SH-SY5Y (cell line): ENCODE measurements around the gene PRRC2B.

Experiments
- GATA2 ChIP-seq: IDR thresholded peaks from 2 replicates; pipeline ENCODE4 v1.6.1; 2011; ENCODE audit warnings: mild to moderate bottlenecking, low read depth, low read length
- GATA3 ChIP-seq: IDR thresholded peaks from 2 replicates; pipeline ENCODE4 v1.6.1; 2011; ENCODE audit warnings: low read depth, mild to moderate bottlenecking, low read length, moderate library complexity

The PRRC2B gene

DNA sequence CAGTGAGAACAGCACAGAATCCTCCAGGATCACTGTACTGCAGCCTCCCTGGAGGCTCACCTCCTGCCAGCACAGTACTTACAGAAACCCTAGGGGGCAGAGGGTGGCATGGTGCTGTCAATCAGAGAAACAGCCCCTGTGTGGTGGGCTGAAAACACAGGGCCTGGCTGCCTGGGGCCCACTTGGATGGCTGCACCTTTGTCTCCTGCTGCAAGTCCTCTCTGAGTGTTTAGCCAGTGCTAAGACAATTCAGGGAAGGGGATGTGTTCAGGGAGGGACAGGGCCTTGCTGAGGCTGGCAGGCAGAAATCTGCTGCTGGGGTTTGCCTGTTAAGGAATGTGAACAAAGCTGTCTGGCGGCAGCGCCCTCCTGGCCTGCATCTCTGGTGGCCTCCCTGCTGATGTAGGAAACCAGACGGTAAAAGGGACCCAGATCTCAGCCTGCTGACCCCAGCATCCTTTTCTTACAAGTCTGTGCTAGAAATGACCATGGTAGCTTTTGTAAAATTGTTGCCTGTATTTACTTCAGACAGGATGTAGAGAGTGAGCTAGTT lies 39.5 kb downstream of the PRRC2B start:
- no peak for TF ChIP-seq GATA3
- no peak for TF ChIP-seq GATA2

DNA sequence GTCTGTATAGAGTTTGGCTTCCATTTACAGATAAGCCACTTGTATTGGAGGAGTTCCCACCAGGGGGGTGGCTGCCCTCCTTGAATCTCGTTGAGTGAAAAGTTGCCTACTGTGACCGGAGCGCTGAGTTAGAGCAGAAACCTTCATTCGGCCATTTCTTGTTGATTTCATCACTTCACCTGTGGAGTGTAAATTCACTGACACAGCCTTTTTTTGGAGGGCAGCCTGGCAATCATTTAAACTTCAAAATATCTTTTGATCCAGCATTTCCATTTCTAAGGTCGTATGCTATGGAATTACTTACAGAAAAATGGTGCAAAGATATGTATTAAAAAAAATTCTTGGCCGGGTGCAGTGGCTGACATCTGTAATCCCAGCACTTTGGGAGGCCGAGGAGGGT lies 40.8 kb downstream of the PRRC2B start:
- no peak for TF ChIP-seq GATA2
- TF ChIP-seq GATA3: no peak

DNA sequence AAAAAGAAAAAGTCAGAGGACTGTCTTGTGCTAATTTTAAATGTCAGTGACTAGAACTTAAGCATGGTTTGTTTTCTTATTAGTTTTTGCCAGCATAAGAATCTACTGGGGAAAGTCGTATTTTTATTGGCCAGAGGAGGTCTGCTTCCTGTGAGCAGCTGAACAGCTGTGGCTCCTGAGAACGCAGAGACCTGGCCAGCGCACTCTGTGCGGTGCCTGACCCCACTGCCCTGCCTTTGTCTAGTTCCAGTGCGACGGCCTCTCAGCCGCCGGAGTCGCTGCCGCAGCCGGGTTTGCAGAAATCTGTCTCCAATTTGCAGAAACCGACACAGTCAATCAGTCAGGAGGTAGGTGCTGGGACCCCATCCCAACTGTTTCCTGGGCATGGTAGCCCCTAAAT lies 42.5 kb downstream of the PRRC2B start:
- no peak for TF ChIP-seq GATA3
- TF ChIP-seq GATA2: no peak

DNA sequence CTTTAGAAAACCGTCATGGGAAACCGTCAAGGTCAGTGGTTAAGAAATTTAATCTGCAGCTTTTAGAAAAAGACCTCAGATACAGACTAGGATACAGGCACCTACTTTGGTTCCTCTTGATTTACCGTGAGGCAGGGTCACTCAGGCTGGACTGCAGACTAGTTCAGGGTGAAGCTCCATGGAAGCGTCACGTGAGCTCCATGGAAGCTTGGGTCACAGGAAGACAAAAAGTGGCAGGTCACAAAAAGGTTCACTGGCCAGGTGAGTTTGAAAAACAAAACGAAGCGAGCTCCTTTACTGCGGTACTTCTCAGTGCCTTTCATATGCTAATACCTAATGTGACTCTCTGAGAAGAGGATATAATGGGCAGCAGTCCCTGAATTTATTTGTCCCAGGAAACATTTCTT lies 43.0 kb downstream of the PRRC2B start:
- no peak for TF ChIP-seq GATA2
- no peak for TF ChIP-seq GATA3

DNA sequence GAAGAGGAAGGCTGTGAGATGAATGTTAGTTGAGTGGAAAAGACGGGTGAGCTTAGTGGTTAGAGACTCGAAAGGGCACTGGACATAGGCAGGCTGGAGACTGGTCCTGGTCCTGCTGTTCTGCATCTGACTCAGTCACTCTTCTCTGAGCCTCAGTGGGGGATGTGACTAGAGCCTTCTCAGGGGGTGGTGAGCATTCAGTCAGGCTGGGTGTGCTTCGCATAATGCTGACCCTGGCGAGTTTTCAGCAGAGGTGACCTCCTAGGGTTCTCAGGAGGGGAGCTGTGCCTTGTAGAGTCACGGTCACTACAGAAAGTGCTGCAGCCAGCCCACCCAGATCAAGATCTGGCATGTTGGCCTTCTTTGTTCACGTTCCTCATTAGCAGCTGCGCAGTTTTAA lies 44.3 kb downstream of the PRRC2B start:
- TF ChIP-seq GATA3 (no peak), GATA2 (no peak)

DNA sequence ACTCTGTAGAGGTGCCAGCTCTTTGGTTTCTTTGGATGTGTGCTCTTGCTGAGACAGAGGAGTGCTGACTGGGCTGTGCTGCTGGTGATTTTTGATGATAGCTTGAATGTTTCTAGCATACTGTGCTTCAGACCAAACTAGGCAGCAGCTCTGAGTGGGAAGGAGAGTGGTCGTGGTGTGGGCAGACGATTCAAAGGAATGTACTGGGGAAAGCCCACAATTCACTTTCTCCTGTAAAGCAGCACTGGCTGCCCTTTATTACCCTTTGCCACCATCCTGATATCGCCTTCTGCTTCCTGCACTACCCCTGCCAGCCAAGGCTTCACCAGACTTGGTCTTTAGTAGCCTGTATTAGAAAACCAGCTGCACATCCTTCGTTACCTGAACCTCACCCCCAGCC lies 45.3 kb downstream of the PRRC2B start:
- TF ChIP-seq GATA2: no peak
- TF ChIP-seq GATA3: no peak

DNA sequence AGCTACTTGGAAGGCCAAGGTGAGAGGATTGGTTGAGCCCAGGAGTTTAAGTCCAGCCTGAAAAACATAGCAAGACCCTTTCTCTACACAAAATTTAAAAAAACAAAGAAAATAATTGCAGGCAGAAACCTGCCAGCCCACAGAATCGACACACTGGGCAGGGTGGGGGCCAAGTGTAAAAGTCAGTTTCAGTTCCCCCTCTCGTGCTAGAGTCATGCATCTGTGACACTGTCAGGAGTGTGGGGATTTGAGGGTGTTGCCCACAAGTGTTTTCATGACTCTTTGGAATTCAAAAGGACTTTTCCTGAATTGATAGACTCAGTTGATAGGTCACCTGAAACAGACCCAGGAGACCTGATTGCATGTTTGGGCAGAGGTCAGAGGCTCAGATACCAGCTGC lies 47.6 kb downstream of the PRRC2B start:
- TF ChIP-seq GATA2 (no peak), GATA3 (no peak)

DNA sequence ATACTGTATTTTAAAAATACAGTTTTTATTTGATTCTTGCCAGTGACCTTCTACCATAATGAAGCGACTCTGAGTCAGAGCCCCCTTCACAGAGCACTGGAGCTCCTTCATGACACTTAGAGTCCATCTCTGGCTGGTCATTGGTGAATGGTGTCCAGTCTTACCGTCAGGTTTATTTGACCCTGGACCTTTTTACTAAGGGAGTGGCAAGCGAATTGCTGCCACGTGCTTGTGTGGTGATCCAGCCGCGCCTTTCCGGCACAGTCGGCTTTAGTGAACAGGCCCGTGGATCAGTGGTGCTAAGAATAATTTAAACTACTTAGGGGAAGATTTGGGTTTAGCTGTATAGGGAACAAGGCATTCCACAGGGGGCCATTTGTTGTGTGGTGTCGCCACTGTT lies 48.5 kb downstream of the PRRC2B start:
- TF ChIP-seq GATA2: no peak
- TF ChIP-seq GATA3: no peak

DNA sequence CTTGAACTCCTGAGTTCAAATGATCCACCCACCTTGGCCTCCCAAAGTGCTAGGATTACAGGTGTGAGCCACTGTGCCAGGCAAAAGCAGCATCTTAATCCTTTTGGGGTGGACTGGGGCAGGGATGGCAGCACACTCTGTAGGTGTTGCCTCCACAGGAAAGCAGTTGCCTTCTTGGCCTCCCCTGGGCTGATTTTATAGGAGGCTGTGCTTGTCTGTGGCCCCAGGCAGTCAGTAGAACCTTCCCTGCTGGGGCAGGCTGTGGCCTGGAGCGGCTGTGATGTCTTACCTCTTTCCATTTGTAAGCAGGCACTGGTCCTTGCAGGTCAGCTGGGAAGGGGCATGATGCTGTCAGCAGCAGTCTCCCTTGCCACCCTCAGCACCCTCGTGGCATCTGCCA lies 49.8 kb downstream of the PRRC2B start:
- TF ChIP-seq GATA3 (no peak), GATA2 (no peak)

DNA sequence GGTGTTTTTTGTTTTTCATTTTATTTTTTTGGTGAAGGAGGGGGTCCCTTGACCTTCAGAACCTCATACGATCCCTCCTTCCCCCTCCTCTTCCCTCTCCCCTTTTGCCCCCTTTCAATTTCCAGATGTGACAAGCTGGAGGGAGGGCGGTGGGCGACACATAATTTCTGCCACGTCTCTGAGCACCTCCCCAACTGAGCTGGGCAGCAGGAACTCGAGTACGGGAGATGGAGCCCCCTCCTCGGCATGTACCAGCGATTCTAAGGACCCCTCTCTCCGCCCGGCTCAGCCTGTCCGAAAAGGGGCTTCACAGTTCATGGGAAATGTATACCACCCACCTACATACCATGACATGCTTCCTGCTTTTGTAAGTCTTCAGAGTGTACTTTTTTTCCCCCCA lies 52.4 kb downstream of the PRRC2B start:
- no peak for TF ChIP-seq GATA2
- no peak for TF ChIP-seq GATA3

DNA sequence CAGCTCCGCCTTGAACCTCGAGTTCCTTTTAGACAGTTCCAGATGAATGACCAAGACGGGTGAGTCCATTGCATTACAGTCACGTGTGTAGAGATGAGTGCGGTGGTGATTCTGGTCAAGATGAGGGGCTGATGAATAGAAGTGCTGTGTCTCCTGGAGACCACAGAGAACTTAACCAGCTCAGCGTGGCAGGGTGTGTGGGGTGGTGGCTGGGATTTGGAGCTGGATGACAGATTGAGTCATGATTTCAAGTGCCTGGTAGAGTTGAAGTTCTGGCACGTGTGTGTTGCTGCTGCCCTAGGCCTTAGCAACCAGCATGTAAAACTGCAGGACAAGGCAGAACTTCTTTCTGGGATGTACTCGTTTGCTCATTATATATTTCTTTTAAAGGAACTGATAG lies 53.3 kb downstream of the PRRC2B start:
- TF ChIP-seq GATA3: no peak
- TF ChIP-seq GATA2: no peak

DNA sequence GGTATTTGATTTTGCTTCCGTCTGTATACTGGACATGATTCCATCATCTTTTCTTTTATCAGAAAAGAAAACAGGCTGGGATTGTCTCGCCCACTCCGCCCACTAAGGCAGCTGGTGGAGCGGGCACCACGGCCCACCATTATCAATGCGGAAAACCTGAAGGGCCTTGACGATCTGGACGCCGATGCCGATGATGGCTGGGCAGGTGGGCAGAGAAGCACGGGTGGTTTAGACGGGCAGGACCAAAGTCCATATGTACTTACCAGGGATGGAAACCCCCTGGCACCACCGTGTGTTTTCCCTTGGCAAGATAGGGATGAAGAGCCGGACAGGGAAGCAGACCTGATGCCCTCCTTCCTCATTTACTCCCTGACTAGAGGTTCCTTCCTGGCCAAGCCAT lies 53.7 kb downstream of the PRRC2B start:
- no peak for TF ChIP-seq GATA3
- no peak for TF ChIP-seq GATA2

DNA sequence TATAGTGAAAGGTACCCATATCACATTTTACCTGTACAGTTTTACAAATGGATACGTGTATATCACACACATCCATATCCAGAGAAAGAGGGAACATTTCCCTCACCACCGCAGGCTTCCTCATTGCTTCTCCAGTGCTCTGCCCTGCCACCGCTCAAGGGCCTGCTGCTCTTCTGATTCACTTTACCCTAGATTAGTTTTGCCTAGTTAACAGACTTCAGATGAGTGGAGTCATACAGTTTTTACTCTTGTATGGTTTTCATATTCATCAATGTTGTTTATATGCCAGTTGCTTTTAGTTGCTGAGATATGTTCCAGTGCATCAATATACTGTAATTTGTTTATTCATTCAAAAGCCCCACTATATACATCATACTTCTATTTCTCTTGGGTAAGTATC lies 54.9 kb downstream of the PRRC2B start:
- TF ChIP-seq GATA3 (no peak), GATA2 (no peak)

DNA sequence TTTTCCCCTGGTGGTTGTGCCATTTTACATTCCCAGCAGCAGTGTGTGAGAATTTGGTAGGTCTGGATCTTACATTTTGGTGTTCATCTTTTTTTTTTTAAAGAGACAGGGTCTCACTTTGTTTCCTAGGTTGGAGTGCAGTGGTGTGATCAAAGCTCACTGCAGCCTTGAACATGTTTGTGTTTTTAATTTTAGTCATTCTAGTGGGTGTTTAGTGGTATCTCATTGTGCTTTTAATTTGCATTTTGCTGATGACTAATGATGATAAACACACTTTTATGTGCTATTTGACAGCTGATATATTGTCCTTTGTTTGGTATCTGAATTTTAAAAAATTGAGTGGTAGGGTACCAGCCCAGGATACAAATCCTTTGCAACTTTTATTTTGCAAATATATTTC lies 55.4 kb downstream of the PRRC2B start:
- TF ChIP-seq GATA2 (no peak), GATA3 (no peak)

DNA sequence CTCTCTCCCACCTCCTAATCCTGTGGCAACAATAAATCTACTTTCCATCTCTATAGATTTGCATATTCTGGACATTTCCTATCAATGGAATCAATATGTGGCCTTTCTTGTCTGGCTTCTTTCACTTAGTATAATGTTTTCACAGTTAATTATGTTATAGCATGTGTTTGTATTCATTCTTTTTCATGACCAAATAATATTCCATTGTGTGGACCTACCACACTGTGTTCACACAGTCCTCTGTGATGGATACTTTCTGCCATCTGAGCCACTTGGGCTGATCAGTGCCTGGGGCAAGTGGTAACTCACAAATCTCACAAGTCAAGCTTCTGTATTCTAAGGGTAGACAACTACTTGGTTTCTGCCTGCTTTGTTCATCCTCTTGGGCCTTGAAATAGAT lies 60.1 kb downstream of the PRRC2B start:
- no peak for TF ChIP-seq GATA3
- no peak for TF ChIP-seq GATA2

DNA sequence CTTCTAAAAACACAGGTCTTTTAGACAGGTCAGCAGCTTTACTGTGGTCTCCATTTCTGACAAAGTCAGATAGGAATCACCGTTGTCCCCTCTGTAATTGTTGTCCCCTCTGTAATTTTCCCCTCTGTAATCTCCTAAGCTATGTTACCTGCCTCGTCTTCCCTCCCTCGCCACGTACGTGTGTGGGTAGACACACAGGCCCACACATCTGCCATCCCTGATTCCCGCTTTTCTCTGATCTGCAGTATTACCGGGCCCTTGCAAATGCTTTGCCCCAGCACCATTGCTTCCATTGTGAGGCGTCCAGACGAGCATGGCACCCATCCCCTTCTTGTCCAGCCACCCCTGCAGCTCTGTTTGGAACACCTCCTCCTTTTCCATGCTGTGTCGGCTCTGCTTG lies 63.9 kb downstream of the PRRC2B start:
- TF ChIP-seq GATA2: no peak
- TF ChIP-seq GATA3: no peak
